Measurements from ENCODE around the gene RARB.

RARB gene

DNA sequence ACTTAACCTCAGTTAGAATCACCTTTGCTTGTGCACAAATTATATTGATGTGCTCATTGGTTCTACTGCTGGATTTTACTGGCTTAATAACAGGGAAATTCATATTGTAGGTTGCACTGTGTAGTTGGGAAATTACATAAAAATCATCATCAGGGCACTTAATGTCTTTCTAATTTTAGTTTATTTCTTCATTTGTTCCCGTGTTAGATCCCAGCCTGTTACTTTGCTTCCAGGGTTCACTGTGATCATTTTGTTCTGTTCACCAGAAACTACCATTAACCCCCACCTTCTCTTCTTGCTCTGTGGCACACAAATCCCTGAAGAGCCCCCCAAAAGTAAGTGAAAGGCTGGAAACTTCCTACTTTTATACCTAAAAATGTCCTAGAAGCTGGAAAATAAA lies 80.4 kb downstream of the RARB start:
- Histone ChIP-seq H3K27ac (replicated peaks) (no peak overlapping the region), H3K27me3 (ENCODE audit: insufficient read depth, poor library complexity, severe bottlenecking) (peaks cover 3% of the 10 kb centered on the region), H3K4me3 (replicated peaks; ENCODE audit: insufficient read depth, low read length) (no peak overlapping the region)
- no peak for DNase-seq (ENCODE audit: low read depth in 1 of 2, low spot score in 1 of 2)
- TF ChIP-seq POLR2AphosphoS5 (IDR thresholded peaks at IDR 0.05; ENCODE audit: low read depth) (no peak), GABPA (IDR thresholded peaks at IDR 0.05; ENCODE audit: low read depth) (no peak), SPI1 (IDR thresholded peaks at IDR 0.05; ENCODE audit: borderline replicate concordance, low read depth) (no peak)
- TF ChIP-seq, protein P1, sequence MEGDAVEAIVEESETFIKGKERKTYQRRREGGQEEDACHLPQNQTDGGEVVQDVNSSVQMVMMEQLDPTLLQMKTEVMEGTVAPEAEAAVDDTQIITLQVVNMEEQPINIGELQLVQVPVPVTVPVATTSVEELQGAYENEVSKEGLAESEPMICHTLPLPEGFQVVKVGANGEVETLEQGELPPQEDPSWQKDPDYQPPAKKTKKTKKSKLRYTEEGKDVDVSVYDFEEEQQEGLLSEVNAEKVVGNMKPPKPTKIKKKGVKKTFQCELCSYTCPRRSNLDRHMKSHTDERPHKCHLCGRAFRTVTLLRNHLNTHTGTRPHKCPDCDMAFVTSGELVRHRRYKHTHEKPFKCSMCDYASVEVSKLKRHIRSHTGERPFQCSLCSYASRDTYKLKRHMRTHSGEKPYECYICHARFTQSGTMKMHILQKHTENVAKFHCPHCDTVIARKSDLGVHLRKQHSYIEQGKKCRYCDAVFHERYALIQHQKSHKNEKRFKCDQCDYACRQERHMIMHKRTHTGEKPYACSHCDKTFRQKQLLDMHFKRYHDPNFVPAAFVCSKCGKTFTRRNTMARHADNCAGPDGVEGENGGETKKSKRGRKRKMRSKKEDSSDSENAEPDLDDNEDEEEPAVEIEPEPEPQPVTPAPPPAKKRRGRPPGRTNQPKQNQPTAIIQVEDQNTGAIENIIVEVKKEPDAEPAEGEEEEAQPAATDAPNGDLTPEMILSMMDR (IDR thresholded peaks at IDR 0.05; ENCODE audit: insufficient read depth, low read length), result no peak
- TF ChIP-seq, protein P2, sequence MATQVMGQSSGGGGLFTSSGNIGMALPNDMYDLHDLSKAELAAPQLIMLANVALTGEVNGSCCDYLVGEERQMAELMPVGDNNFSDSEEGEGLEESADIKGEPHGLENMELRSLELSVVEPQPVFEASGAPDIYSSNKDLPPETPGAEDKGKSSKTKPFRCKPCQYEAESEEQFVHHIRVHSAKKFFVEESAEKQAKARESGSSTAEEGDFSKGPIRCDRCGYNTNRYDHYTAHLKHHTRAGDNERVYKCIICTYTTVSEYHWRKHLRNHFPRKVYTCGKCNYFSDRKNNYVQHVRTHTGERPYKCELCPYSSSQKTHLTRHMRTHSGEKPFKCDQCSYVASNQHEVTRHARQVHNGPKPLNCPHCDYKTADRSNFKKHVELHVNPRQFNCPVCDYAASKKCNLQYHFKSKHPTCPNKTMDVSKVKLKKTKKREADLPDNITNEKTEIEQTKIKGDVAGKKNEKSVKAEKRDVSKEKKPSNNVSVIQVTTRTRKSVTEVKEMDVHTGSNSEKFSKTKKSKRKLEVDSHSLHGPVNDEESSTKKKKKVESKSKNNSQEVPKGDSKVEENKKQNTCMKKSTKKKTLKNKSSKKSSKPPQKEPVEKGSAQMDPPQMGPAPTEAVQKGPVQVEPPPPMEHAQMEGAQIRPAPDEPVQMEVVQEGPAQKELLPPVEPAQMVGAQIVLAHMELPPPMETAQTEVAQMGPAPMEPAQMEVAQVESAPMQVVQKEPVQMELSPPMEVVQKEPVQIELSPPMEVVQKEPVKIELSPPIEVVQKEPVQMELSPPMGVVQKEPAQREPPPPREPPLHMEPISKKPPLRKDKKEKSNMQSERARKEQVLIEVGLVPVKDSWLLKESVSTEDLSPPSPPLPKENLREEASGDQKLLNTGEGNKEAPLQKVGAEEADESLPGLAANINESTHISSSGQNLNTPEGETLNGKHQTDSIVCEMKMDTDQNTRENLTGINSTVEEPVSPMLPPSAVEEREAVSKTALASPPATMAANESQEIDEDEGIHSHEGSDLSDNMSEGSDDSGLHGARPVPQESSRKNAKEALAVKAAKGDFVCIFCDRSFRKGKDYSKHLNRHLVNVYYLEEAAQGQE (IDR thresholded peaks at IDR 0.05; ENCODE audit: insufficient replicate concordance, low read depth), result no peak

DNA sequence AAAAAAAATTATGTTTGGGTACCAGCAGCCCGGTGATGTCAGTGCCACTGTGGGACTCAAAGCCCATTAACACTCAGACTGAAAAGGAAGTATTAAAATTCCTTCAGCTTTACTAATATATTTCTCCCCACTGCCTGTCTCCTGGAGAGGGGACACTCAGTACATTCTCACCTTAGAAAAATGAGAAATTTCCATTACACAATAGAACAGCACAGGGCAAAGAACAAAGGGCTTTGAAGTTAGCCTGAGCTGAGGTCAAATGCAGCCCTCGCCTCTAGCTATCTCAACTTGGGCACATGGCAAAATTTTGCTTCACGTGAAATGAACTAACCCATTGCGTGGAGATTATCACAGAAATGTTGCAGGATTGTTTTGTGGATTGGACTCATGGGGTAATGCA lies 80.8 kb downstream of the RARB start:
- no peak overlapping the region for H3K4me3 ChIP-seq (replicated peaks; ENCODE audit: insufficient read depth, low read length)
- H3K27ac ChIP-seq (replicated peaks), result no peak overlapping the region
- peaks cover 3% of the 10 kb centered on the region for H3K27me3 ChIP-seq (ENCODE audit: insufficient read depth, poor library complexity, severe bottlenecking)
- TF ChIP-seq, protein P2 (IDR thresholded peaks at IDR 0.05; ENCODE audit: insufficient replicate concordance, low read depth), result no peak
- TF ChIP-seq POLR2AphosphoS5 (IDR thresholded peaks at IDR 0.05; ENCODE audit: low read depth), result no peak
- no peak for TF ChIP-seq SPI1 (IDR thresholded peaks at IDR 0.05; ENCODE audit: borderline replicate concordance, low read depth)
- TF ChIP-seq GABPA (IDR thresholded peaks at IDR 0.05; ENCODE audit: low read depth), result no peak
- TF ChIP-seq, protein P1 (IDR thresholded peaks at IDR 0.05; ENCODE audit: insufficient read depth, low read length), result no peak
- DNase-seq (ENCODE audit: low read depth in 1 of 2, low spot score in 1 of 2), result no peak

GRCh38 chr3:25510797-25511196 lies 82.7 kb downstream of the RARB start:
- H3K27ac ChIP-seq (replicated peaks), result no peak overlapping the region
- no peak for TF ChIP-seq POLR2AphosphoS5 (IDR thresholded peaks at IDR 0.05; ENCODE audit: low read depth)
- TF ChIP-seq SPI1 (IDR thresholded peaks at IDR 0.05; ENCODE audit: borderline replicate concordance, low read depth), result no peak
- no peak for TF ChIP-seq GABPA (IDR thresholded peaks at IDR 0.05; ENCODE audit: low read depth)
- TF ChIP-seq, protein P2 (IDR thresholded peaks at IDR 0.05; ENCODE audit: insufficient replicate concordance, low read depth), result no peak
- TF ChIP-seq, protein P1 (IDR thresholded peaks at IDR 0.05; ENCODE audit: insufficient read depth, low read length), result no peak
- no peak for DNase-seq (ENCODE audit: low read depth in 1 of 2, low spot score in 1 of 2)
- H3K4me3 ChIP-seq (replicated peaks; ENCODE audit: insufficient read depth, low read length), result no peak overlapping the region
- H3K27me3 ChIP-seq (ENCODE audit: insufficient read depth, poor library complexity, severe bottlenecking), result peaks cover 3% of the 10 kb centered on the region
